ENCODE measurements around the gene DSTYK.

GRCh38 chr1:205232127-205232820, 20.8 kb upstream of the DSTYK start:
- TF ChIP-seq CTCF (IDR thresholded peaks at IDR 0.05; ENCODE audit: insufficient read depth, low read depth, low read length) (no peak), EZH2 (IDR thresholded peaks at IDR 0.05; ENCODE audit: insufficient read depth, low read length) (no peak)

Measured in astrocyte (in vitro differentiated cells and primary cell).